ENCODE measurements around the gene FRAS1.
"Not testable (repeated sequence)": the region's sequence is repeated elsewhere in the genome, so short reads cannot be mapped to it uniquely, and the experiment has no call there.

FRAS1 gene

GRCh38 chr4:78525559-78525958 lies 468.4 kb downstream of the FRAS1 start:
- no peak for DNase-seq

DNA sequence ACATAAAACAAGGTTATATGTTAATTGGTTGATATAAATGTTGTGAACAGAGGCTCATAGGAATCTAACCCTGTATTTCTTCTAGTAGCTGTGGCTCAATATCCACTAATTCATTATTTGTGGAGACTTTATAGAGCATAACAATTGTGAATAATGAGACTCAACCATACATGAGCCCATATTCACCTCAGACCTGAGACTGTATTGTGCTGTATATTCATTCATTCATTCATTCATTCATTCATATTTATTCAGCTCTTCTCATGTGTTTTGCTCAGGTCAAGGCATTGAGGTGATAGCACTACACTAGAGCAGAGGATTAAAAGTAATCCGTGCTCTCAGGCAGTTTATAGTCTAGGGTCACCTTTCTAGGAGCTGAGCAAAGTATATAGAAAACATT lies 470.0 kb downstream of the FRAS1 start:
- no peak for DNase-seq

DNA sequence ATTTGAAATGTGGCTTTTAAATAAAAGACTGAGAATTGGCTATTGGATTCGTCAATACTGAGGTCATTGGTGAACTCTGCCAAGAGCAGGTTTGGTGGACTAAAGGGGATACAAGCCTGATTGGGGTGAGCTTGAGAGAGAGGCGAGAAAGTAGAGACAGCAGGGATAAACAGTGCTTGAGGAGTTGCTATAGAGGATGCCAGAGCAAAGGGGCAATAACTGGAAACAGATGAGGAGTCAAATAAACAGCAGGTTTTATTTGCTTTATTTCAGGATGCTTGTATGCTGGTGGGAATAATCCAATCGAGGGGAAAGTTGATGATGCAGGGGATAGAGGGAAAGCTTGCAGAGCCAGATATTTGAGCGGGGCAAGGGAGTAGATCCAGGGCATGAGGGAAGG lies 470.4 kb downstream of the FRAS1 start:
- no peak for DNase-seq

- DNase-seq, result no peak
These were observed 471.2 kb downstream of the FRAS1 start for GRCh38 chr4:78528327-78528726.

DNA sequence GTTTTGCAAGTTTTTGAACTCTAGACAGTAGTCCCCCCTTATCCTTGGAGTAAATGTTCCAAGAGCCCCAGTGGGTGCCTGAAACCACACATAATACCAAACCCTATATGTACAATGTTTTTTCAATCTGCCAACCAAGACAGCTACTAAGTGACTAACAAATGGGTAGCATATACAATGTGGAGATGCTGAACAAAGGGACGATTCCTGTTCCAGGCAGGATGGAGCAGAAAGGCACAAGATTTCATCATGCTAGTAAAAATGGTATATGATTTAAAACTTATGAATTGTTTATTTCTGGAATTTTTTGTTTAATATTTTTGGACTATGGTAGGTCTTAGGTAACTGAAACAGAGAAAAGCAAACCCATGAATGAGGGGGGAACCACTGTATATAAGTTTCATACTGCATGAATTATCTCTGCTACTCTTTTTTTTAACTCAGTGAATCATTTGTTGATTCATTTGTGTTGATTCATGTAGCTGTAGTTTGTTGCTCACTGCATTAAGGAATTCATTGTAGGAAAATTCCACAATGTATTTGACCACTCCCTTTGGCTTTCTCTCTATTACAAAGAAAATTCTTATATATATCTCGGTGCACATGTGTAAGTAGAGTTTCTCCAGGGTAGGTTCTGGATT lies 472.6 kb downstream of the FRAS1 start:
- no peak for DNase-seq

DNA sequence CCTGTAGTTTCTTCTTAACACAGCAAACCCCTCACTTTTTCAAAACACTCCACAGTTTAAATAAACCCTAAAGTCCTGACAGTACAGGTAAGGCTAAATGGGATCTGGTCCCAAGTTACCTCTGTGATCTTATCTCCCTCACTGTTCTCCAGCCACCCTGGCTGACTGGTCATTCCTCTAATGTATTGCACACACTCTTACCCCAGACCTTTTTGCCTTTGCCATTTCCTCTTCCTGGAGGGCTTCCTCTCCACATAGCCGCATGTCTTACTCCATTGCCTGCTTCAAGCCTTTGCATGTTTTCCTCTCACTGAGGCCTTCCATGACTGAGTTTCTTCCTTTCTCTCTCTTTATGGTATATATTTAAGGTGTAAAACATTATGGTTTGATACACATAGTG lies 474.9 kb downstream of the FRAS1 start:
- no peak for DNase-seq

GRCh38 chr4:78533854-78534253 lies 476.7 kb downstream of the FRAS1 start:
- no peak for DNase-seq

DNA sequence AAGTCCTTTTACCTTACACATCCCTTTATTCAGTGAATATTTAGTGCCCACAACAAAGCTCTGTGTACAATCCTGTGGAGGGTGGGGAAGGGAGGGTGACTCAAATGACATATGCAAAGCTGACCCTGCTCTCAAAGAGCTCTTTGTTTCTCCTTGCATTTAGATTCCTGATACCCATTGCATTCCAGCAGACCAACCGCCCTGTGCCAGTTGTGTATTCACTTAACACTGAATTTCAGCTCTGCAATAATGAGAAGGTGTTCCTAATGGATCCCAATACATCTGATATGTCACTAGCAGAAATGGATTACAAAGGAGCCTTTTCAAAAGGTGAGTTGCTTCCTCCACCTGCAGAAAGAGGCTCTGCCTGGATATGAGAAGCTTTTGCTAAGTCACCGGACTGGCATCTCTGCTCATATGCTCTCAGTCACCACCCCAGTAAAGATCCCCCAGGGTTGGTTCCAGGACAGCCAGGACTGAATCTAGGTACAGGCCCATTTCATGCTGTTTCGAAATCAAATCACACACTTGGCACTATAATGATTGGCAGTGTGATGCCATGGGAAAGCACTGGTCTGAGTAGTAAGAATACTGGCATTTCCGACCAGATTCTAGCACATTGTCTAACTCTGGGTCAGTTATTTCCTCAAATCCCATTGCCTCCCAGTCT lies 477.3 kb downstream of the FRAS1 start:
- DNase-seq, result no peak

GRCh38 chr4:78542373-78542772 lies 485.2 kb downstream of the FRAS1 start:
- DNase-seq, result no peak

DNA sequence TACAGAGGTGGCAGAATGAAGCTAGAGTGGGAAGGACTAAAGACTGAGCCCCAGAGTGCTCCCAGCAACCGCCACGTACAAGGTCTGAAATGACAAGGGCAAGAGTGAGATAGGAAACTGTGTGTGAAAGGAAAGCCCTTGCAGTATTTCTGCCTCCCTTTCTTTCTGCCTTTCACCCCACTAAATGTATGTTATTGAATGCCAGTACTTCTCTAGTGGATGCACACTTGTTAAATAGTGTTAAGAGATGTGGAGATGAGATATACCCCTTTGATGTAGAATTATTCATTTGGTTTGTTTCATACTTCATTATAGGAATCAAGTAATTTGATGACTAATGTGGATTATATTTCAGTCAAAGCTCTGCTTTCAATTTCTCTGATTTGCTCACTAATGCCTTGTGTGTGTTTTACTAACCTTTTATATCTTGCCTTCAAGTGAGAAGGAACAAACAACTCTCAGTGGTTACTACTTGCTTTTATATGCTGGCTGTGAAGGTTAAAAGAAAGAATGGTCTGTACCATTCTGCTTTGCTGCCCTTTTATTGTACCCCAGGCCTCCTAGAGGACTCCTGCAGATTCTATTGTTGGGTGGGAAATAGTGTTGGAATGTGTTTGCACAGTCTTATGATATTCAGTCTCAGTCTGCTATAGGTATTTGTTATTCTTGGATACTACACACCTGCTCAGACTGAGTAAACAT lies 486.5 kb downstream of the FRAS1 start:
- no peak for DNase-seq

DNA sequence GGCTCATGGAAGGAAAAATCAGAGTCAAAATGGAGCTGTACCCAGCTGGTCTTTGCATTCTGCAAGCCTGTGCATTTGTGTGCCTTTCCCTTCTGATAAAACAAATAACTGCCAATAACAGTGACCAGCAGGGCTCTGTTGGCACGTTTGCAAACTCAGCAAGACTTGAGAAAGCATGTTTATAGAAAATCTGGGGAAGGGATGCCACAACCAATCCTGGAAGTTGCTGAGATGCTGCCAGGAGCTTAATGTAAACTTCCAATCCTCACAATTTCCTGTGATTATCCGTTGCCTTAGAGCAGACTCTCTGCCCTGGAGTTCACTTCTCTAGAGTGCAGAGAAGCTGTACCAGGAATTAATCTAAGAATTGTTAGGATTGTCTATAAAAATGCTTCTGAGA lies 487.6 kb downstream of the FRAS1 start:
- no peak for DNase-seq

- no peak for DNase-seq
These were observed 488.4 kb downstream of the FRAS1 start for GRCh38 chr4:78545275-78546246.

GRCh38 chr4:78547899-78548298 lies 490.8 kb downstream of the FRAS1 start:
- DNase-seq, result not testable (repeated sequence)

DNA sequence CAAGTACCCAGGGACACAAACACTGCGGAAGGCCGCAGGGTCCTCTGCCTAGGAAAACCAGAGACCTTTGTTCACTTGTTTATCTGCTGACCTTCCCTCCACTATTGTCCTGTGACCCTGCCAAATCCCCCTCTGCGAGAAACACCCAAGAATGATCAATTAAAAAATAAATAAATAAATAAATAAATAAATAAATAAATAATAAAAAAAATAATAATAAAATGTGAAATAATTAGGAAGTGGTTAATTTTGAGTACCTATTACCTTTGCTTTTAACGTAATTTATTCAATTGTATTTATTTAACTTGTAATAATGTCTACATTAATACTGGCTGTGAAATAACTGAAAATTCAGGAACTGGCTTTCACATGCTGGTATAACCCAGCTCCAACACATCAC lies 491.8 kb downstream of the FRAS1 start:
- not testable (repeated sequence) for DNase-seq

DNA sequence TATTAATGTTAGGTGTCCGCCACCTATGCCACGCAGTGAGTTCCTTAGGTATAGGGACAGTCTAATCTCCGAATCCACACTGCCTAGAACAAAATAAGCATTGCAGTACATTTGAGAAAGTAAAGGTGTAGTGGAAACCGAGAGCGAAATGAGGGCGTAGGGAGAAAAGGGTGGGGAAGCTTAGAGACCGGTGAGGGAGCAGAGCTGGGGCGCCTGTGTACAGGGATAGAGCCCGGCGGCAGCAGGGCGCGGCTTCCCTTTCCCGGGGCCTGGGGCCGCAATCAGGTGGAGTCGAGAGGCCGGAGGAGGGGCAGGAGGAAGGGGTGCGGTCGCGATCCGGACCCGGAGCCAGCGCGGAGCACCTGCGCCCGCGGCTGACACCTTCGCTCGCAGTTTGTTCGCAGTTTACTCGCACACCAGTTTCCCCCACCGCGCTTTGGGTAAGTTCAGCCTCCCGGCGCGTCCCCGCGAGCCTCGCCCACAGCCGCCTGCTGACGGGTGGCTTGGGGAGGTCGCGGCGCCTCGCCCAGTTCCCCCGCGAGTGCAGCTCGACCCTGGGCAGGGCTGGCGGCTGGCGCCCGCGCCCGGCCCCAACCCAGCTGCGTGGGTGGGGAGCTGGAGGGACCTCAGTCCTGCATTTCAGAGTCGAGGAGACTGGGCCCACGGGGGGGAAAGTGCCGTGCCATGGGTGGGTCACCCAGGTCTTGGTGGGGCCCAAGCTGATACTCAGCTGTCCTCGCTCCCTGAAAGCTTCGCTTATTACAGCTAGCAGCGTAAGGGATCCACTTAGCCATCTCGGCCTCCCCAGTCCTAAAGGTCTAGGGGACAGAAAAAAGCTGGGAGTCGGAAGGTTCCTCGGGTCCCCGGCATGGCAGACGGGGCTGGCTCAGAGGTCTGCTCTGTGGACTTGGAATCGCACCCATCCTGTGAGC lies 494.6 kb downstream of the FRAS1 start, which contains the start of gene ANXA3:
Gene ANXA3 (plus strand): TSS at position 351 of the 932 bp plus-strand sequence. CDS start 2,704 bp downstream, outside the sequence.
- peak; percentile 25 to 32 for DNase-seq

DNA sequence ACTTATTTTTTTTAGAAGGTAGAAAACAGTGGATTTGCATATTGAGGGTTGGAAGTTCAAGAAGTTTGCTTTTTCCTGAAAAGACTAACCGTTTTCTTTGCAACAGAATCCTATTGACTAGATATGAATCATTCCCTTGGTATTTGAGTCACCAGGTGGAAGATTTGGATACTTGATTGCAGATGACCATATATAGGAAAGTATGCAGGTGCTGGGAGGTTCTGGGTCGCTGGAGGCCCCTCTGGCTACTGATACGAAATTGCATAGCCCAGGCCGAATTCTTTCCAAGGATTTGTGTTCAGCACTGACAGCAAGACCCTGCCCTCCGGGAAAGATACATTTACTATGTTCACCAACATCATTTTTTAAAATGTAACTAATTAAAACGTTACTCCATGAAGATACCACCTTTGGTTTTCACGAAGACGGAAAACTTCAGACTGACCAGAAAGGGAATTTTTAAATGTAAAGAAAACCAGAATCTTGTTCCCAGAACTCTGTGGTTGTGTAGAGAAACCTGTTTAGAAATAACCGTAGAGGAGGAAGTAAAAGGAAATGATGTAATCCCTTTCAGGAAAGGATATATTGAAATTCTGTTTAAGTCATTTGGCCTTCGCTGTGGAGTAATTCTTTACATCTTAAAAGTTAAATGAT lies 495.4 kb downstream of the FRAS1 start:
- no peak for DNase-seq

- DNase-seq, result no peak
These were observed 495.9 kb downstream of the FRAS1 start for GRCh38 chr4:78553043-78553396.

- no peak for DNase-seq
These were observed 496.5 kb downstream of the FRAS1 start for GRCh38 chr4:78553529-78554060.

GRCh38 chr4:78556665-78557064 lies 499.5 kb downstream of the FRAS1 start:
- no peak for DNase-seq

DNA sequence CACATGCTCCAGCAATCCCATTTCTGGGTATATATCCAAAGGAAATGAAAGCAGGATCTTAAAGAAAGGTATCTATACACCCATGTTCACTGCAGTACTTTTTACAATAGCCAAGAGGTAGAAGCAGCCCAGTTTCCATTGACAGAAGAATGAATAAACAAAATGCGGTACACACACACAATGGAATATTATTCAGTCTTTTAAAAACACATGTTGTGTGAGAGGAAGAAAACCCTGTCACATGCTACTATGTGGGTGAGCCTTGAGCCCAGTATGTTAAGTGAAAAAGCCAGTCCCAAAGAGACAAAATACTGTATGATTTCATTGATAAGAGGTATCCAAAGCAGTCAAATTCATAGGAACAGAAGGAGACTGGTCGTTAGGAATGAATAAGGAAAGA lies 500.7 kb downstream of the FRAS1 start:
- no peak for DNase-seq

- no peak for DNase-seq
These were observed 501.3 kb downstream of the FRAS1 start for GRCh38 chr4:78558410-78558809.

Measured in activated T-cell treated with anti-CD3 and anti-CD28 coated beads, Interleukin-2, amount 50 U/mL, for 48 hours (primary cell).